MM.1S (cell line): Measurements from ENCODE around the gene SCARF2.

ENCODE experiments used
- EZH2phosphoT487 ChIP-seq: fragments of 300-600 bp; sonication (generic); IDR thresholded peaks from 2 replicates; pipeline ENCODE4 v1.6.1; 2018; ENCODE audit warnings: antibody characterized with exemption, low read length
- TF ChIP-seq, protein P1 (sequence below): fragments of 300-600 bp; sonication (generic); IDR thresholded peaks from 2 replicates; pipeline ENCODE4 v1.5.1; 2016; ENCODE audit warnings: antibody characterized with exemption, low read length, mixed read lengths

DNA sequence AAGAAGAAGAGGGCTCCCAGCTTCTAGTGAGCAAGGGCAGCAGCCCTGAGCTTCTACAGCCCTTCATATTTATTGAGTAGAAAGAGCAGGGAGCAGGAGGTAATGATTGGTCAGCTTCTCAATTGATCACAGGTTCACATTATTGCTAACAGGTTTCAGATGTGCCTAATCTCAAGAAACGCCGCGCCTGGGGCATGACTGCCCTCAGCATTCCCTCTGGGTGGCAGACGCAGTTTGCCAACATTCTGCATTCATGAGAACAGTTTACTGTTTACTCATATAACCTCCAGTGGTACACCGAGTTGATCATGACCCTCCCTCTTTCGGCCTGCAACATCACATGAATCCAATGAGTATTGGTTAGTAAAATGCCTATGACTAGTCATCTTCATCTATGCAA, 48.3 kb downstream of the SCARF2 start:
- TF ChIP-seq, protein P1, sequence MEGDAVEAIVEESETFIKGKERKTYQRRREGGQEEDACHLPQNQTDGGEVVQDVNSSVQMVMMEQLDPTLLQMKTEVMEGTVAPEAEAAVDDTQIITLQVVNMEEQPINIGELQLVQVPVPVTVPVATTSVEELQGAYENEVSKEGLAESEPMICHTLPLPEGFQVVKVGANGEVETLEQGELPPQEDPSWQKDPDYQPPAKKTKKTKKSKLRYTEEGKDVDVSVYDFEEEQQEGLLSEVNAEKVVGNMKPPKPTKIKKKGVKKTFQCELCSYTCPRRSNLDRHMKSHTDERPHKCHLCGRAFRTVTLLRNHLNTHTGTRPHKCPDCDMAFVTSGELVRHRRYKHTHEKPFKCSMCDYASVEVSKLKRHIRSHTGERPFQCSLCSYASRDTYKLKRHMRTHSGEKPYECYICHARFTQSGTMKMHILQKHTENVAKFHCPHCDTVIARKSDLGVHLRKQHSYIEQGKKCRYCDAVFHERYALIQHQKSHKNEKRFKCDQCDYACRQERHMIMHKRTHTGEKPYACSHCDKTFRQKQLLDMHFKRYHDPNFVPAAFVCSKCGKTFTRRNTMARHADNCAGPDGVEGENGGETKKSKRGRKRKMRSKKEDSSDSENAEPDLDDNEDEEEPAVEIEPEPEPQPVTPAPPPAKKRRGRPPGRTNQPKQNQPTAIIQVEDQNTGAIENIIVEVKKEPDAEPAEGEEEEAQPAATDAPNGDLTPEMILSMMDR = no peak
- no peak for TF ChIP-seq EZH2phosphoT487
